ENCODE data around the gene CTBP2. TPM values are rescaled to one million over a fixed set of nuclear protein-coding genes. Genes with fewer than 3 reads are reported as not detected.

CTBP2 gene
- total RNA-seq, 1 experiment from 2014 or later, result 191 TPM

DNA sequence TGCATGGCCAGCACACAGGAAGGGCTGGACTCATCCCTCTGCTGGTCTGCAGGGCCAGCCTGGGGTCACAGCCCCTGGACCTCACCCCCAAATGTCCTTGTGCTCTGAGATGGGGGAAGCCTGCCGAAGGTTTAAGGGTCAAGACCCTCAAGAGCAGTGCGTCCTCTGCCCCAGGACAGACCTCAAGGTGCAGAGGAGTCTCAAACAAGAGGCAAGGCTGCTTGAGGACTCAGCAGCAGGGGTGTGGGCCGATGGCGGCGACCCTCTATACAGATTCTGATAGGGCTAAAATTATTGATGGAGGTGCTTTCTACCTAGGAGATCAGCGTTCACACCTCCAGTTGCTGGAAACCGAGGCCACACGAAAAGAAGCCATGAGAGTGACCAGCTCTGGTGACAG, 137.7 kb downstream of the CTBP2 start:
- CTCF ChIA-PET, result no interaction called here
- ATAC-seq, result no peak
- H3K36me3 Mint-ChIP-seq, result peaks cover 63% of the 10 kb centered on the region
- no peaks in the 10 kb centered on the region for H3K27me3 Mint-ChIP-seq (ENCODE audit: low read depth)
- DNase-seq (ENCODE audit: low spot score), result no peak
- no peak overlapping the region for H3K4me3 Mint-ChIP-seq
- TF ChIP-seq SOX15 (CRISPR knock-in tag; IDR thresholded peaks at IDR 0.05) (no peak), USF1 (CRISPR knock-in tag; IDR thresholded peaks at IDR 0.05) (no peak), SP1 (CRISPR knock-in tag; conservative IDR thresholded peaks at IDR 0.05) (no peak), ATF3 (CRISPR knock-in tag; conservative IDR thresholded peaks at IDR 0.05) (no peak)
- H3K4me1 Mint-ChIP-seq, result peaks cover 48% of the 10 kb centered on the region
- H3K9me3 Mint-ChIP-seq, result peaks cover 24% of the 10 kb centered on the region
- H3K27ac Mint-ChIP-seq, result no peak overlapping the region
- POLR2A ChIA-PET, result no interaction called here

DNA sequence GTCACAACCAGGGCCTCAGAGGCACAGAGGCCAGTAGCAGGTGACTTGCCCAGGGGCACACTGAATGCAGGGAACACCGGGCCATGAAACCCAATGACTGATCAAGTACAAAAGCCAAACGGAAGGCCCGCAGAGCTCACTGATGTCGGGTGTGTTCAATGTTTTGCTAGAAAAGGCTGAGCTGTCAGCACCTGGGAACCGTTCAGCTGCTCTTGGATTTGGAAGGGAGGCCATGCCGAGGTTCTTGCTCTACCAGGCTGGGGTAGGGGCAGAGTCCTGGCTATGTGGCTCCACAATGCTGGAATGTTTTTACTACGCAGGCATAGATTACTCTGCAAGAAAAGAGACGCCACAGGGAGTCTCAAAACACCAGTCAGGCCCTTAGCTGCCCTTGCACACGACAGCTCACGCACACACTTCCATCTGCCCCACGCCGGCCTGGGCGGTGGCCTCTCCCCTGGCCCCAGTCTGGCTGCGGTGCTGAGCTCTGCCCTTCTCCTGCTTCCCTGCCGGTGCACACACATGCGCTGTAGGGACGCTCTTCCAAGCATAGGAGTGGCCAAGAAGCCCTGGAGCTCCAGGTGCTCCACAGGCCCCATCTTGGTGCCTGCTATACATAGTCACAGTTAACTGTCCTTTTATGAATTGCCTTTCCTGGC, 138.5 kb downstream of the CTBP2 start:
- CTCF ChIA-PET, result interaction anchor here (1.0 kb wide), 1 partner anchor 29 kb away, joined by 4 read pairs; no protein-coding TSS in a partner anchor
- Mint-ChIP-seq H3K4me1 (peaks cover 53% of the 10 kb centered on the region), H3K27ac (peak overlapping the region; percentile 91), H3K27me3 (ENCODE audit: low read depth) (no peaks in the 10 kb centered on the region), H3K36me3 (peaks cover 68% of the 10 kb centered on the region), H3K4me3 (no peak overlapping the region), H3K9me3 (peaks cover 24% of the 10 kb centered on the region)
- ATAC-seq (no peak), DNase-seq (ENCODE audit: low spot score) (no peak)
- TF ChIP-seq MXD4 (CRISPR knock-in tag; IDR thresholded peaks at IDR 0.05; ENCODE audit: borderline replicate concordance) (no peak), CREM (CRISPR knock-in tag; IDR thresholded peaks at IDR 0.05) (no peak), ATF3 (CRISPR knock-in tag; conservative IDR thresholded peaks at IDR 0.05) (no peak), ZNF425 (CRISPR knock-in tag; conservative IDR thresholded peaks at IDR 0.05) (no peak), SOX15 (CRISPR knock-in tag; IDR thresholded peaks at IDR 0.05) (no peak), JAZF1 (CRISPR knock-in tag; IDR thresholded peaks at IDR 0.05) (no peak), ZNF138 (CRISPR knock-in tag; conservative IDR thresholded peaks at IDR 0.05) (no peak), SMAD3 (CRISPR knock-in tag; IDR thresholded peaks at IDR 0.05; ENCODE audit: borderline replicate concordance) (no peak), RORB (CRISPR knock-in tag; IDR thresholded peaks at IDR 0.05) (no peak), TCF7 (CRISPR knock-in tag; IDR thresholded peaks at IDR 0.05; ENCODE audit: low read depth) (no peak), FOXK1 (CRISPR knock-in tag; IDR thresholded peaks at IDR 0.05) (no peak), SP1 (CRISPR knock-in tag; conservative IDR thresholded peaks at IDR 0.05) (no peak), ZNF423 (CRISPR knock-in tag; IDR thresholded peaks at IDR 0.05) (no peak), IRF1 (CRISPR knock-in tag; IDR thresholded peaks at IDR 0.05) (no peak), ZNF121 (CRISPR knock-in tag; IDR thresholded peaks at IDR 0.05) (no peak)
- TF ChIP-seq, protein P1, sequence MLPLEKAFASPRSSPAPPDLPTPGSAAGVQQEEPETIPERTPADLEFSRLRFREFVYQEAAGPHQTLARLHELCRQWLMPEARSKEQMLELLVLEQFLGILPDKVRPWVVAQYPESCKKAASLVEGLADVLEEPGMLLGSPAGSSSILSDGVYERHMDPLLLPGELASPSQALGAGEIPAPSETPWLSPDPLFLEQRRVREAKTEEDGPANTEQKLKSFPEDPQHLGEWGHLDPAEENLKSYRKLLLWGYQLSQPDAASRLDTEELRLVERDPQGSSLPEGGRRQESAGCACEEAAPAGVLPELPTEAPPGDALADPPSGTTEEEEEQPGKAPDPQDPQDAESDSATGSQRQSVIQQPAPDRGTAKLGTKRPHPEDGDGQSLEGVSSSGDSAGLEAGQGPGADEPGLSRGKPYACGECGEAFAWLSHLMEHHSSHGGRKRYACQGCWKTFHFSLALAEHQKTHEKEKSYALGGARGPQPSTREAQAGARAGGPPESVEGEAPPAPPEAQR (CRISPR knock-in tag; IDR thresholded peaks at IDR 0.05), result no peak
- TF ChIP-seq, protein P2, sequence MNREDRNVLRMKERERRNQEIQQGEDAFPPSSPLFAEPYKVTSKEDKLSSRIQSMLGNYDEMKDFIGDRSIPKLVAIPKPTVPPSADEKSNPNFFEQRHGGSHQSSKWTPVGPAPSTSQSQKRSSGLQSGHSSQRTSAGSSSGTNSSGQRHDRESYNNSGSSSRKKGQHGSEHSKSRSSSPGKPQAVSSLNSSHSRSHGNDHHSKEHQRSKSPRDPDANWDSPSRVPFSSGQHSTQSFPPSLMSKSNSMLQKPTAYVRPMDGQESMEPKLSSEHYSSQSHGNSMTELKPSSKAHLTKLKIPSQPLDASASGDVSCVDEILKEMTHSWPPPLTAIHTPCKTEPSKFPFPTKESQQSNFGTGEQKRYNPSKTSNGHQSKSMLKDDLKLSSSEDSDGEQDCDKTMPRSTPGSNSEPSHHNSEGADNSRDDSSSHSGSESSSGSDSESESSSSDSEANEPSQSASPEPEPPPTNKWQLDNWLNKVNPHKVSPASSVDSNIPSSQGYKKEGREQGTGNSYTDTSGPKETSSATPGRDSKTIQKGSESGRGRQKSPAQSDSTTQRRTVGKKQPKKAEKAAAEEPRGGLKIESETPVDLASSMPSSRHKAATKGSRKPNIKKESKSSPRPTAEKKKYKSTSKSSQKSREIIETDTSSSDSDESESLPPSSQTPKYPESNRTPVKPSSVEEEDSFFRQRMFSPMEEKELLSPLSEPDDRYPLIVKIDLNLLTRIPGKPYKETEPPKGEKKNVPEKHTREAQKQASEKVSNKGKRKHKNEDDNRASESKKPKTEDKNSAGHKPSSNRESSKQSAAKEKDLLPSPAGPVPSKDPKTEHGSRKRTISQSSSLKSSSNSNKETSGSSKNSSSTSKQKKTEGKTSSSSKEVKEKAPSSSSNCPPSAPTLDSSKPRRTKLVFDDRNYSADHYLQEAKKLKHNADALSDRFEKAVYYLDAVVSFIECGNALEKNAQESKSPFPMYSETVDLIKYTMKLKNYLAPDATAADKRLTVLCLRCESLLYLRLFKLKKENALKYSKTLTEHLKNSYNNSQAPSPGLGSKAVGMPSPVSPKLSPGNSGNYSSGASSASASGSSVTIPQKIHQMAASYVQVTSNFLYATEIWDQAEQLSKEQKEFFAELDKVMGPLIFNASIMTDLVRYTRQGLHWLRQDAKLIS (CRISPR knock-in tag; IDR thresholded peaks at IDR 0.05; ENCODE audit: borderline replicate concordance), result no peak
- POLR2A ChIA-PET, result interaction anchor here (0.5 kb wide), 1 partner anchor 90 kb away, joined by 4 read pairs; no protein-coding TSS in a partner anchor

Measured in WTC11 (cell line).